UCSD-AML1 (cell line): ENCODE data around the gene DDC.
"Not testable (repeated sequence)": the region's sequence is repeated elsewhere in the genome, so short reads cannot be mapped to it uniquely, and the experiment has no call there.

Experiments
- DNase-seq: peaks from one replicate; lab custom pipeline; 2025; ENCODE audit not compliant: unreplicated experiment; lab: John Stamatoyannopoulos, UW

Gene DDC

GRCh38 chr7:50528266-50529092 is 36.7 kb downstream of the DDC start:
- no peak for DNase-seq

GRCh38 chr7:50519350-50519749 is 45.9 kb downstream of the DDC start:
- not testable (repeated sequence) for DNase-seq

- no peak for DNase-seq
These were observed 51.9 kb downstream of the DDC start for GRCh38 chr7:50513166-50513871.

- no peak for DNase-seq
These were observed 52.8 kb downstream of the DDC start for GRCh38 chr7:50512384-50512783.

GRCh38 chr7:50509459-50509858 is 55.7 kb downstream of the DDC start:
- DNase-seq: no peak

GRCh38 chr7:50508471-50508943 is 56.7 kb downstream of the DDC start:
- no peak for DNase-seq

- DNase-seq: no peak
These were observed 57.2 kb downstream of the DDC start for GRCh38 chr7:50507898-50508470.

- no peak for DNase-seq
These were observed 59.5 kb downstream of the DDC start for GRCh38 chr7:50505553-50506210.

GRCh38 chr7:50504646-50505546 is 60.3 kb downstream of the DDC start:
- no peak for DNase-seq

- DNase-seq: no peak
These were observed 62.3 kb downstream of the DDC start for GRCh38 chr7:50502947-50503346.

GRCh38 chr7:50502001-50502684 is 63.1 kb downstream of the DDC start:
- no peak for DNase-seq

- no peak for DNase-seq
These were observed 66.1 kb downstream of the DDC start for GRCh38 chr7:50499092-50499491.

GRCh38 chr7:50497968-50498367 is 67.2 kb downstream of the DDC start:
- DNase-seq: no peak

GRCh38 chr7:50497068-50497642 is 68.0 kb downstream of the DDC start:
- DNase-seq: peak; percentile 26

GRCh38 chr7:50496569-50496968 is 68.6 kb downstream of the DDC start:
- no peak for DNase-seq

- no peak for DNase-seq
These were observed 69.5 kb downstream of the DDC start for GRCh38 chr7:50495746-50496145.

- DNase-seq: no peak
These were observed 72.3 kb downstream of the DDC start for GRCh38 chr7:50492770-50493519.

- no peak for DNase-seq
These were observed 73.3 kb downstream of the DDC start for GRCh38 chr7:50491943-50492342.

- no peak for DNase-seq
These were observed 74.0 kb downstream of the DDC start for GRCh38 chr7:50491209-50491608.
